ENCODE measurements around the gene ZNF488. TPM values are rescaled to one million over a fixed set of nuclear protein-coding genes. Genes with fewer than 3 reads are reported as not detected.

Gene ZNF488
- total RNA-seq, 1 donor from 2014 or later = under 0.01 TPM

GRCh38 chr10:47332946-47333345, 51.1 kb downstream of the ZNF488 start:
- FAIRE-seq (no peak), DNase-seq (ENCODE audit: low read depth) (no peak)
- Histone ChIP-seq H3K36me3 (ENCODE audit: control insufficient read depth, insufficient read depth, low read length) (no peaks in the 10 kb centered on the region), H3K4me3 (ENCODE audit: low read depth, low read length) (no peak overlapping the region), H3K27me3 (ENCODE audit: control insufficient read depth, insufficient read depth, low read length) (peaks cover 2% of the 10 kb centered on the region)
- no peak for TF ChIP-seq CTCF (IDR thresholded peaks at IDR 0.05; ENCODE audit: insufficient read depth, low read length, severe bottlenecking)

GRCh38 chr10:47332371-47332770, 51.7 kb downstream of the ZNF488 start:
- no peak for TF ChIP-seq CTCF (IDR thresholded peaks at IDR 0.05; ENCODE audit: insufficient read depth, low read length, severe bottlenecking)
- no peak for FAIRE-seq
- H3K27me3 ChIP-seq (ENCODE audit: control insufficient read depth, insufficient read depth, low read length) = peaks cover 2% of the 10 kb centered on the region
- DNase-seq (ENCODE audit: low read depth) = no peak
- H3K36me3 ChIP-seq (ENCODE audit: control insufficient read depth, insufficient read depth, low read length) = no peaks in the 10 kb centered on the region
- H3K4me3 ChIP-seq (ENCODE audit: low read depth, low read length) = no peak overlapping the region

GRCh38 chr10:47331954-47332353, 52.1 kb downstream of the ZNF488 start:
- no peak for TF ChIP-seq CTCF (IDR thresholded peaks at IDR 0.05; ENCODE audit: insufficient read depth, low read length, severe bottlenecking)
- H3K36me3 ChIP-seq (ENCODE audit: control insufficient read depth, insufficient read depth, low read length) = no peaks in the 10 kb centered on the region
- H3K27me3 ChIP-seq (ENCODE audit: control insufficient read depth, insufficient read depth, low read length) = peaks cover 2% of the 10 kb centered on the region
- H3K4me3 ChIP-seq (ENCODE audit: low read depth, low read length) = no peak overlapping the region
- FAIRE-seq (no peak), DNase-seq (ENCODE audit: low read depth) (no peak)

GRCh38 chr10:47331491-47331890, 52.6 kb downstream of the ZNF488 start:
- peaks cover 2% of the 10 kb centered on the region for H3K27me3 ChIP-seq (ENCODE audit: control insufficient read depth, insufficient read depth, low read length)
- FAIRE-seq = no peak
- no peak for TF ChIP-seq CTCF (IDR thresholded peaks at IDR 0.05; ENCODE audit: insufficient read depth, low read length, severe bottlenecking)
- no peak overlapping the region for H3K4me3 ChIP-seq (ENCODE audit: low read depth, low read length)
- no peaks in the 10 kb centered on the region for H3K36me3 ChIP-seq (ENCODE audit: control insufficient read depth, insufficient read depth, low read length)
- no peak for DNase-seq (ENCODE audit: low read depth)

GRCh38 chr10:47330804-47331203, 53.3 kb downstream of the ZNF488 start:
- Histone ChIP-seq H3K36me3 (ENCODE audit: control insufficient read depth, insufficient read depth, low read length) (no peaks in the 10 kb centered on the region), H3K4me3 (ENCODE audit: low read depth, low read length) (no peak overlapping the region), H3K27me3 (ENCODE audit: control insufficient read depth, insufficient read depth, low read length) (peaks cover 2% of the 10 kb centered on the region)
- FAIRE-seq (no peak), DNase-seq (ENCODE audit: low read depth) (no peak)
- no peak for TF ChIP-seq CTCF (IDR thresholded peaks at IDR 0.05; ENCODE audit: insufficient read depth, low read length, severe bottlenecking)

GRCh38 chr10:47330366-47330765, 53.7 kb downstream of the ZNF488 start:
- DNase-seq (ENCODE audit: low read depth) (no peak), FAIRE-seq (no peak)
- Histone ChIP-seq H3K36me3 (ENCODE audit: control insufficient read depth, insufficient read depth, low read length) (no peaks in the 10 kb centered on the region), H3K27me3 (ENCODE audit: control insufficient read depth, insufficient read depth, low read length) (no peaks in the 10 kb centered on the region), H3K4me3 (ENCODE audit: low read depth, low read length) (no peak overlapping the region)
- TF ChIP-seq CTCF (IDR thresholded peaks at IDR 0.05; ENCODE audit: insufficient read depth, low read length, severe bottlenecking) = no peak

Measured in bronchial epithelial cell (primary cell).